ENCODE measurements around the gene FAM184B. TPM values are rescaled to one million over a fixed set of nuclear protein-coding genes. Genes with fewer than 3 reads are reported as not detected.
"Not testable (repeated sequence)": the region's sequence is repeated elsewhere in the genome, so short reads cannot be mapped to it uniquely, and the experiment has no call there.

FAM184B gene
- total RNA-seq, 1 donor from 2014 or later, result not detected

DNA sequence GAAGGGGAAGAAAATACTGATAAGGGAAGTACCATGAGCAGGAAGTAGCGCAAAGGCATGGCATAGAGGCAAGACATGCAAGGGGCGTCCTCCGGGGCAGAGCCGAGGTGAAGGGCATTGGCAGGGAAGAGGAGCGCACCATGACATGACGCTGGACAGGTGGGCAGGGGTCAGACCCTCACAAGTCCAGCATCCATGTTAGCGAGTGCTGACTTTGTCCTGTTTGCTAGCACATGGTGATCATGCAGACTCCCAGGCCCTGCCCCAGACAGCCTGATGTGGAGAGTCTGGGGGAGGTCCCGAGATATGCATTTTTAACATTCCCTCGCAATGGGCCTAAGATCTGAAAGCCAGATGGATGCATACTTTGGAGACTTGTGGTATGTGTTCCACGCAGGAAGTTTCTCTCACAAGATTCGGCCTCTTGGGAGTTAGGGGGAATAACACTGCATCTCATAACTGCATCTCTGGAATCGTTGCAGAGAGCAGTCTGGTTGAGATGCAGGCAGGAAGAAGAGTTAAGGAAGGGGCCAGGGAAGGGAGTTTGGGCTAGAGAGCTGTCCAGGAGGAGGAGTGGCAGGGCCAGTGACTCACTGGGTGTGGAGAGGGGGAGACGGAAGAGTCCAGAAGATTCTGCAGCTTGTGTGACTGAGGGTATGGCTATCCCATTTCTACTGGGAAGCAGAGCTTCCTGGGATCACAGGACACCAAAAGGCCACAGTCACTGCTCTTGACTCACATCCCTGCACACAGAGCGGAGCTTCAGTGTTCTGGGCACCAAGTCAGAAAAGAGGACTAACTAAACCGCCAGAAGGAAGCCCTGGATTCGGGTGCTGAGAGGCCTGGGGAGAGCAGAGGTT lies 59.7 kb downstream of the FAM184B start:
- intact Hi-C loops (cut with micrococcal nuclease), result no loop called here

DNA sequence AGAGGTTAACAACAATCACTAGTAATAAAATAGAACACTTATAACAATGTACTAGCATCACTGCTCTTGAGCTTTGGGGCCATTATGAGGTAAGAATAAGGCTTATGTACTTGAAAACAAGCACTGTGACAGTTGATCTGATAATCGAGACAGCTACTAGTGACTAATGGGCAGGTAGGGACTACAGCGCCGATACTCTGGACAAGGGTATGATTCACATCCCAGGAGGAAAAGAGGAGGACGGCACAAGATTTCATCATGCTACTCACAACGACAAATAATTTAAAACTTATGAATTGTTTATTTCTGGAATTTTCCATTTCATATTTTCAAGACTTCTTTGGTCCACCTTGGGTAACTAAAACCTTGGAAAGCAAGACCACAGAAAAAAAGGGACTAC lies 62.3 kb downstream of the FAM184B start:
- intact Hi-C loops (cut with micrococcal nuclease), result no loop called here

DNA sequence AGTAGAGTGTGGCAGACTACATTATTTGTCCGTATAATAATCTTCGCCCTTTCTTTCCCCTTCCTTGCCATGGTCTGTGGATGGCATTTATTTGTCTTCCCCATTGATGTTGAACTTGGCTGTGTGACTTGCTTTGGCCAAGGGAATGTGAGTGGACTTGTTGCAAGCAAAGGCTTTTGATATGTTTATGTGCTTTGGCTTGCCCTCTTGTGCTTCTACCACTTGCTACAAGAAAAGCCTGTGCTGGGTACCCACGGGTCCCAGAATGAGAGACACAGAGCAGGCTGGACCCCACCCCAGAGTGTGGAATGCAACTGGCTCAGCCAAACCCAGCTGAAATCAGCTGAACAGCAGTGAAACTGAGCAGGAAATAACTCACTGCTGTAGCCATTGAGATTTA lies 63.0 kb downstream of the FAM184B start:
- intact Hi-C loops (cut with micrococcal nuclease), result no loop called here

DNA sequence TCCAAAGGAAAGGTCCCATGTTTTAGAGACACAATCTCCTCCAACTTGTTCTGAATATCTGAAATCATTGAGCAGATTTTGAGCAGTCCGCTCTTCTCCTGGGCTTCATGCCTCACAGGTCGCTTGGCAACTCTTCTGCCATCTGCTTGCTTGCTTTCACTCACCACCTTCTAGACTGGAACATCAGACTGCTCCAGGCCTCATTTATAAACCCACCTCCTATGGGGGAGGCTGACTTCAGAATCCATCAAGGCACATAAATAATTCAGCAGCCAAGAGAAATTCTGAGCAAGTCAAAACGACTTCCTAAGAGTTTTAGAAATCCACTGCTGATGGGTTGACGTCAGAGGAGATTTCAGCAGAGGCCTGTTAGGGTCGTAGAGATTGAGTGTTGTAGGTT lies 64.1 kb downstream of the FAM184B start:
- intact Hi-C loops (cut with micrococcal nuclease), result no loop called here

DNA sequence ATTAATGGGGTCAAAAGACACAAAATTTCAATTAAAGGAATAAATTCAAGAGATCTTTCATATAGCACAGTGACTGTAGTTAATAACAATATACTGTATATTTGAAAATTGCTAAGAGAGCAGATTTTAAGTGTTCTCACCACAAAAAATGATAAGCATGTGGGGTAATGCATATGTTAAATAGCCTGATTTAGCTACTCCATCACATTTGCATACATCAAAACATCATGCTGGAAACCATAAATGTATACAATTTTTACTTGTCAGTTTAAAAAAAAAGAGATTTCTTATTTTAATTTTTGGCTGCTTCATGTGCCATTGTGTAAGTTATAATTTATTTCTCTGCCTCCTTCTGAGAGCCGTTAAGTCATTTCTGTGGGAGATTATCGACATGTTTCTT lies 65.9 kb downstream of the FAM184B start:
- intact Hi-C loops (cut with micrococcal nuclease), result no loop called here

DNA sequence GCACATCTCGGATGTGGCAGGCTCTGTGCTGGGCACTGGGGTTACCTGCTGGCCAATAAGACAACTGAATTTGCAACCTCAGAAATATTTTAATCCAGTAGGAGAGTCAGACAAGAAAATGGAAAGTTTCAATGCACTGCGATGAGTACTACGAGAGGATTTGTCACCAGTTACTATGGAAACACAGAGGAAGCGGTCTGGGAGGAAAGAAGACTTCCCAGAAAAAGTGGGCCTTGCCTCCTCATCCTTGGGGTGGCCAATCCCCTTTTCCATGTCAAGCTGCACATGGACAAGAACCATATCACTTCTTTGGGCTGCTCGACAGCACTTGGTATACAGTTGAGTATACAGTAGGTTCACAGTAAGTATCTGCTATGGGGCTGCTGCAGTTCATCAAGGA lies 67.6 kb downstream of the FAM184B start:
- intact Hi-C loops (cut with micrococcal nuclease), result no loop called here

DNA sequence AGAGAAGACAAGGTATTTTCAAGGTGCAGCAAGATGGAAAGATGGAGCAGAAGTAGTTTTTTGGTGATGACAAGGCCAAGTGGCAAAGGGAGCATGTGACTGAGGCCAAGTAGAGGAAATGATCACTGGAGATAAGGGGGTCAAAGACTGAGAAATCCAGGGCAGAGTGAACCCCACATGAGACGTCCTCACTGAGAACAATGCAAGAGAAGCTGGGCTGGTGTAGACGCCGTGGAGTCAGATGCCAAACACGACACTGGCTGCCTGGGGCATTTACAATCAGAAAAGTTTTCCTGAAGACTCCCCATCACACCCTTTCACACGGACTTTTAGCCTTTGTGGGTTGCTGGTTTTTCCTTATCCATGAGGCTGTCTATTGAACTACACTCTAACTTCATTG lies 69.3 kb downstream of the FAM184B start:
- intact Hi-C loops (cut with micrococcal nuclease), result no loop called here

DNA sequence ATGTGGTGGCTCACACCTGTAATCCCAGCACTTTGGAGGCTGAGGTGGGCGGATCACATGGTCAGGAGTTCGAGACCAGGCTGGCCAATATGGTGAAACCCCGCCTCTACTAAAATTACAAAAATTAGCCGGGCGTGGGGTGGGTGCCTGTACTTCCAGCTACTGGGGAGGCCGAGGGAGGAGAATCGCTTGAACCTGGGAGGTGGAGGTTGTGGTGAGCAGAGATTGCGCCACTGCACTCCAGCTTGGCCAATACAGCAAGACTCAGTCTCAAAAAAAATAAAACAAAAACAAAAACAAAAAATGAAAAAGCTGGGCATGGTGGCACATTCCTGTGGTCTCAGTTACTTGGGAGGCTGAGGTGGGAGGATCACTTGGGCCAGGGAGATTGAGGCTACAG lies 70.2 kb downstream of the FAM184B start:
- intact Hi-C loops (cut with micrococcal nuclease), result not testable (repeated sequence)

DNA sequence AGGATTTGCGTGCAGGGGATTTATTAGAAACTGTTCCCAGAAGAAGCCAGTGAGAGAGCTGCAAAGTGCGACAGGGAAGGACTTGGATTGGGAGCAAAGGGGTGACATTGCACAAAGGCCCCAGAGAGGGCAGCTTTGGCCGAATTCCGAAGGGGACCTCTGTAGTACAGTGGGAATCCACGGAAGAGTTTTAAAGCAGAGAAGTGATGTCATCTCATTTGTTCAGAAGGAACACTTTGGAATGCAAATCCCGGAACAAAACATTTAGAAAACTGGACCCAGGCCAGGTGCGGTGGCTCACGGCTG lies 71.7 kb downstream of the FAM184B start:
- intact Hi-C loops (cut with micrococcal nuclease), result no loop called here

DNA sequence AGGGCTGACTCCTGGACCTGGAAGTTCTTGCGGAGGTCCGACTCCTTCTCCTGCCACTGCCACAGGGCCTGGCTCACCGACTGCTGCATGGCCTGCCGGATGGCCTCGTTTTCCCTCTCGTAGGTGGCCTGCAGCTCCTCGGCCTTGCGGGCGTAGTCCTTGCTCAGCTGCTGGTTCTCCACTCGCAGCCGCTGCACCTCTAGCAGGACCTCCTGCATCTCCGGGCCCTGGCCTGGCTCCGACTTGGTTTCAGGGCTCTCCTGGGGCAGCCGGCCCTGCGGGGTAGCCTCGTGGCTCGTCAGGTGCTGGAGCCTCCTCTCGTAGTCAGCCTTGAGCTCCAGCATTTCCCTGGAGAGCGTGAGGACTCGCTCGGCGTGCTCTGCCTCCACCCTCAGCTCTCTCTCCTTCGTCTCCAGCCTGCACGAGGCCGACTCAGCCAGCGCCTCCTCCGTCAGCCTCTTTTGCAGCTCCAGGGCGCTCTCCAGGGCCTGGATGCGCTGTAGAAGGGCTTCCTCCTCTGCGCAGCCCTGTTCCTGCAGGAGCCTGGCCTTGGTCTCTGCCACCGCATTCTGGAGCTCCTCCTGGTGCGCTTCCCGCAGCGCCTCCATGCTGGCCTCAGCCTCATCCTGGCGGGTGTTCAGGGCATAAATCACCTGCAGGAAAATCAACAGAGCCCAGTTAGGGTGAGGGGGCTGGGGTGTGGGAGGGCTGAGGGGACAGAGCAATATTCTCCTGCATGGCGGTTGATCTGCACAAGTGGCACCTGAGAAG lies 72.2 kb downstream of the FAM184B start:
- intact Hi-C loops (cut with micrococcal nuclease), result no loop called here

DNA sequence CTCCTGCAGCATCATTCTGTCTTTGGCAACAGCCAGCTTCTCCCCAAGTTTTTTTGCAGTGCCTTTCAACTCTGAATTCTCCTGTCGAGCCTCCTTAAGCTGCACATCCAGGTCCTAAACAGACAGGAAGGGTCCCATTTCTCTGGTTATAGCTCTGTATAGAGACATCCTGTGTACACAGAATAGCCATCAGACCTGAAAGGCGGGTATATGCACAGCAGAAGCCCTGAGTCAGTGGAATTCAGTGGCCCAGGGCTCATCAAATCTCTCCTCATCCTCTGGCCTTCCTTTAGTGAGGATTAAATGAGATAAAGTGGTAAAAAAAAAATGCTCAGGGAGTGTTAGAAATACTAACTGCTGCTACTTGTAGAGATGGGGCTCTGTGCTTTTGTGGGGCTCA lies 73.8 kb downstream of the FAM184B start:
- intact Hi-C loops (cut with micrococcal nuclease), result no loop called here

DNA sequence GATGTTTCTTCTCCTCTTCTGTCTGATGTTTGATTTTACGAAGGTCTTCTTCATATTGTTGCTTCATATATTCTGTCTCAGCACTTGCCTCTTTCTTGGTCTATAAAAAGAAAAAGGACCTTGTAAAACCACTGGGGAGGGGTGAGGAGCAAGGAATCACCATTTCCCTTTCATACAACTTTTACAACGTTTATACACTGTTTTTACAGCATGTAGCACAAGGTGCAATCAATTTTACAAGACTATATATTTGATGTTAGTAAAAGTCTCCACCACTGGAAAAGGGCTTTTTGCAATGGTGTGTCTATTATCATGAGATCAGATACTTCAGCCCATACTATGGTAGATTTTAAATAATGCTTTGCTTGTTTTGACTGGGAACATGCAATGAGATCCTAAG lies 76.3 kb downstream of the FAM184B start:
- intact Hi-C loops (cut with micrococcal nuclease), result no loop called here

DNA sequence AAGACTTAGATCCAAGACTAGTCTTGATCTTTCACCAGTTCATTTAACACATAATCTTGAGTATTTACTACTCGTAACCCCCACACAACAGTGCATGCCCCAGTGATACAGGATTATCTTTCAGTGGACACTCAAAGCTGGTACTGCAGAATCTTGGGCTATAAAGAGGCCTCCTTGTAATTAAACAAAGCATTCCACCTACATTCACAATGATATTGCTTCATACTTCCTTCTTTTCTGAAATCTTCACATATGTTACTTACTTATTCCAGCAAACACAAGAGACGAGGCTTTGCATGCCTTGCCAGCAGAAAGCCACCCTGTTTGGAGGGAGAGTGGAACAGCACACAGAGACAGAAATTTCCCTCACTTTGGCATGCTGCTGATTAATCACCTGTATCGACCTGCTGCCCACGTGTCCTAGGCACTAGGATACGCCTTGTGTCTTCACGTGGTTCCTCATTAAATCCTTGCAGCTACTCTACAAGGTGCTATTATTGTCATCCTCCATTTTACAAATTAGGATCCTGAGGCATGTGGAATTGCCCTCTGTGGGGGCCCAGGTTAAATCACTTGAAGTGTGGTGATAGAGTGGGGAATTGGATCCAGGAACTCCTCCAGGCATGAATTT lies 77.3 kb downstream of the FAM184B start:
- intact Hi-C loops (cut with micrococcal nuclease), result no loop called here

DNA sequence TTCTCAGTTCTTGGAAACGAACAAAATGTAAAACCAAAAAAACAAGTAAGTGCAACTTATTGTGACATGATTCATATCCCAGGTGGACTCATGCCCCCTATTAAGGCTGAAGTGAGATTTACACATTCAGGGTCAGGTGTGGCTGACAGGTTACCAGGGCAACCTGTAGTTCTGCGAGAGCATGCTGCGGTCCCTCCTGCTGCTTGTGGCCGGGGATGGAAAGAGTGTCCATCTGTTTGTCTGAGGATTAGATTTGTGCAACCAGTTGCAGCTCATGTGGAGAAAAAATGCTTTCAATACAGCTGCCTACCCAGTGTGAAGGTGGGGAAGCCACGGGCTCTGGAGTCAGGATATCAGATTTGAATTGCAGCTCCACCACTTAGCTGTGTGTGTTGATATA lies 78.8 kb downstream of the FAM184B start:
- intact Hi-C loops (cut with micrococcal nuclease), result no loop called here

DNA sequence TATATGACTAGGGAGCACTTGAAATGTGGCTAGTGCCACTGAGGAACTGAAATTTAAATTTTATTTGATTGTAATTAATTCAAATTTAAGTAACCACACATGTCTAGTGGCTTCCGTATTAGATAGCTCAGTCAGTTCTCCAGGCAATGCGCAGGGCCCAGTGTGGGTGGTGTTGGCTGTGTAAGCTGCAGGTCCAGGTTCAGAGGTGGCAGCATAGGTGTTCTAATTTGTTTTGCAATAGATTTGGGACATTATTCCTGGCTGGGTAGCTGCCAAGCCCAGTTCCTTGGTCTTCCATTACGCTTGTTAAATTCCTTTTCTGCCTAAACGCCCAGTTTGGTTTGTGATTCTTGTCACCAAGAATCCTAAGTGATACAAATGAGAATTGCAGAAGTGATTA lies 79.5 kb downstream of the FAM184B start:
- intact Hi-C loops (cut with micrococcal nuclease), result no loop called here

DNA sequence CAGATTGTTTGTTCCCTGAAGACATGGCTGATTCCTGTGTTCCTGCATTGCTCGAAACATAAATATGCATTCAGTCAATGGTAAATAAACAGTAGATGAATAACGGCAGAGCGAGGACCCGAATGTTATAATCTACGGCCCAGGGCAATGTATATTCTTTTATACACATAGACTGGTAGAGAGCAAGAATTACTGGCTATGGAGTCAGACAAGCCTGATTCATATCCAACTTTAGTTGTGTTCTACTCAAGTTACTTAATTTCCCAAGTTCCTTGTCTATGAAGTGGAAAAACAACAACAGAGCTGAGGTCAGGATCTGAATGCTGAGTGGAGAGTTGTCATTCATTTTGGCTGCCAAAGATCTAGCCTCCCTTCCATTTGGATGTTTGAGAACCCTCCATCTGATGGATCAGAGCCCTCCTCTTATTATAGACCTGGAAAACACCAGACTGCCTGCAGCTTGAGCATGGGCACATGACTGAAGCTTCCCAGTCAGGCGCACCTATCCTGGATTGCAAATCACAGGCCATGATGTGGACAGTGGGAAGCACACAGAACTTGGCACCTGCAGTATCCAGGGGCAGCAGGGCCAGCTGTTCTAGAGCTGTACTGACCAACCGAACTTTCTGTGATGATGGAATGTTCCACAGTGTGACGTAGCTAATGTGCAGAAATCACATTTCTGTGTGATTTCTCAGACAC lies 80.1 kb downstream of the FAM184B start:
- intact Hi-C loops (cut with micrococcal nuclease), result no loop called here

DNA sequence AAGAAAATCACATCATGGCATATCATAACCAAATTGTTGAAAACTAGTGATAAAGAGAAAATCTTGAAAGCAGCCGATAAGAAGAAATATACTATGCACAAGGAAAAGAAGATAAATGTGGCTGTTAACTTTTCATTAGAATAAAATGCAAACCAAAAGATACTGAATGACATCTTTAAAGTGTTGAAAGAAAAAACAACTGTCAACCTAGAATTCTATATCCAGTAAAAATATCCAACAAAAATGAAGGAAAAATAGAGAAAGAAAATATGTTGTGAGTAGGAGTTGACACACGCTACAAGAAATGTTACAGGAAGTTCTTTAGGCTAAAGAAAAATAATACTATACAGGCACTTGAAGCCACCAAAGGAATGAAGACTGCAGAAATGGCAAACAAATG lies 82.0 kb downstream of the FAM184B start:
- intact Hi-C loops (cut with micrococcal nuclease), result no loop called here

DNA sequence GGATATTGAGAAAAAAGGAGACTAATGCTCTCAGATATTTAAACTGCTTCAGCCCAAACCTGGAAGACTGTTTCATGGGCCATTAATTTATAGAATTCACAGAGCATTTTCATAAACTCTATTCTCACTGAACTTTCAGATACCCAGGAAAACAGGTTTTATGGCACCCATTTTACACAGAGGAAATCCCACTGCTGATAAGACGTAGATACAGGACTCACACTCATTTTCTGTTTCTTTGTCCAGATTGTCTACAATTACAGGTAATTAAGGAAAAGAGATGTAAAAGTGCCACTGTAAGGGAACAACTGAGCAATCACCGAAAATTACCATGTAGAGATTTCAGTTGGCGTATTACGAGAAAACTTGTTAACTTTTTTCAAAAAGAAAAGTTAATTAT lies 83.3 kb downstream of the FAM184B start:
- intact Hi-C loops (cut with micrococcal nuclease), result no loop called here

DNA sequence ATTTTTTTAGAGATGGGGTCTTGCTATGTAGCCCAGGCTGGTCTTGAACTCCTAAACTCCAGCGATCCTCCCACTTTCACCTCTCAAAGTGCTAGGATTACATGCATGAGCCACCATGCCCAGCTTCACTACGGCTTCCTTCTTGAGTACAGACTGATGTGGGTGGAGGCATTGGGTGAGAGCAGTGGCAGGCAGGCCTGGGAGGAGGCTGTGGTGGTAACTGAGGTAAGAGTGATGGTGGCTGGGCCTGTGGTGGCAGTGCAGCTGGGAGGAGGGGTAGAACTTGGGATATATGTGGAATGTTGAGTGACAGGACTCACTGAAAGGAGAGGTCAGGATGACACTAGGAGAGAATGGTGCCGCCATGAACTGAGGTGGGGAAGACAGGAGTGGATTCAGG lies 86.1 kb downstream of the FAM184B start:
- intact Hi-C loops (cut with micrococcal nuclease), result no loop called here

DNA sequence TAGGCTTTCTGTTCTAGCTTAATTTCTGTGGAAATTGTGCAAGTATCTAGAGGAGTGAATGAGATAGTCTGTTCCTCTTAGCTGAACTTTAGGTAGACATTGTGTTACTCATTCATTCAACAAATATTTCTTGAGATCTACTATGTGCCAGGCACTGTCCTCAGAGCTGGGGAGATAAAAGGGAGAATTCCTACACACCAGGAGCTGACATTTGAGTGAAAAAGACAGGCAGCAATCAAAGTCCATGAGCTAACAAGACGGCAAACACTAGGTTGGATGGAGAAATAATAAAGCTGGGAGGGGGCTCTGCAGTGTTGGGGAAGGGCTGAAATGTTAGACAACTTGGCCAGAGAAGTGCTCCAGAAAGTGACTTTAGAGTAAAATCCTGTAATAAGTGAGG lies 86.9 kb downstream of the FAM184B start:
- intact Hi-C loops (cut with micrococcal nuclease), result no loop called here

DNA sequence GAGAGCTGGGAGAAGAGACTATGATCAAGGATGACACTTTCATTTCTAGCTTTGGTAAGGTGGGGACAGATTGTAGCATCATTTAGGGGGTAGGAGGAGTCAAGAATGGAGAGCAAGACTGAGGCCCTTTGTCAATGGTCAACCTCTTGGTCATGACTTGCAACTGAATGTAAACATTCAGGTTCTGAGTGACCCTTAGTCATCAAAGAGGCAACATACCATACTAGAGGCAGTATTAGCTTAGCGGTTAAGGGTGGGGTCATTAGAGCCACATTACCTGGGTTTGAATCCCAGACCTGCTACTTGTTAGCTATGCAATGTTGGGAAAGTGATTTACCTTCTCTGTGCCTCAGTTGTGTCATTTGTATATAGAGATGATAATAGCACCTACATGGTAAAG lies 90.5 kb downstream of the FAM184B start:
- intact Hi-C loops (cut with micrococcal nuclease), result no loop called here

DNA sequence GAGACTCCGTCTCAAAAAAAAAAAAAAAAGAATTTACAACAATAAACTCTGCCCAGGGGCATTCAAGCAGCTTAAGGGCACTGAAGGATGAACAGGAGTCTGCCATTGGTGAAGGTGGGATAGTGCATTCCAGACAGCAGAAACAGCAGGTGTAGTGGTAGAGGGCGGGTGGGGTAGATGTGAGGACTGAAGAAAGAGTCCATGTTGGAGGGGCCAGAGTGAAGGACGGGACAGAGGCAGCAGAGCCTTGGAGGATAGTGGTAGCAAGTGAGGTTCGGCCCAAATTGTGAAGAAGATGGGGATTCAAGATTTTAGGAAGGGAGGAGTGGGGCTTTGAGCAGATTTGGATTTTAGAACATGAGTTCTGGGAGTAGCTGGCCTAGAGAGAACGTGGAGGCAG lies 91.3 kb downstream of the FAM184B start:
- intact Hi-C loops (cut with micrococcal nuclease), result no loop called here

Data from T-helper 2 cell treated with Interferon-gamma antibody and Interleukin-4, amounts not matched to agents 100 ng/mL and 5 ng/mL, for 36 hours (primary cell).